ENCODE data around the gene GLP2R.

Gene GLP2R

DNA sequence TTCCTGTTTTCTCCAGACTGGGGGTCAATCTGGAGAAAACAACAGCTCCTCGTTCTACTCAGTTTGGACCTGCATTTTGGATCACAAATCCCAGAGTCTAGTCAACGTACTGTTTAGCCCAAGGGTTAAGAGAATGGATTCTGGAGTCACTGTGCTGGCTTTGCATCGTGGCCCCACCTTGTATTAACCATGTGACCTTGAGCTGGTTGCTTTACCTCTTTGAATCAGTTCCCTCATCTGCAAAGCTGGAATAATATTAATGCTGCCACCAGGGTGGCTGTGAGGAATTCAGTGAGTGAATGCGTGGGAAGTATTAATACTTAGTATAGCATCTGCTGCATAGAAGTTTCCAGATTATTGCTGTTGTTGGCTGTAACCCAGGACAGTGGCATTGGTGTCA lies 23.0 kb upstream of the GLP2R start:
- no peak overlapping the region for H3K4me3 Mint-ChIP-seq
- peaks cover 14% of the 10 kb centered on the region for H3K27me3 Mint-ChIP-seq

GRCh38 chr17:9805769-9806168 lies 20.0 kb upstream of the GLP2R start:
- Mint-ChIP-seq H3K36me3 (ENCODE audit: low read depth) (no peaks in the 10 kb centered on the region), H3K4me1 (ENCODE audit: low read depth) (no peaks in the 10 kb centered on the region), H3K27me3 (peaks cover 10% of the 10 kb centered on the region), H3K9me3 (peaks cover 4% of the 10 kb centered on the region), H3K27ac (no peak overlapping the region), H3K4me3 (no peak overlapping the region)

More for the DNA sequence above, 23.0 kb upstream of the GLP2R start:
- Mint-ChIP-seq H3K27ac (no peak overlapping the region), H3K4me1 (ENCODE audit: low read depth) (no peaks in the 10 kb centered on the region), H3K9me3 (peaks cover 4% of the 10 kb centered on the region), H3K36me3 (ENCODE audit: low read depth) (no peaks in the 10 kb centered on the region)

DNA sequence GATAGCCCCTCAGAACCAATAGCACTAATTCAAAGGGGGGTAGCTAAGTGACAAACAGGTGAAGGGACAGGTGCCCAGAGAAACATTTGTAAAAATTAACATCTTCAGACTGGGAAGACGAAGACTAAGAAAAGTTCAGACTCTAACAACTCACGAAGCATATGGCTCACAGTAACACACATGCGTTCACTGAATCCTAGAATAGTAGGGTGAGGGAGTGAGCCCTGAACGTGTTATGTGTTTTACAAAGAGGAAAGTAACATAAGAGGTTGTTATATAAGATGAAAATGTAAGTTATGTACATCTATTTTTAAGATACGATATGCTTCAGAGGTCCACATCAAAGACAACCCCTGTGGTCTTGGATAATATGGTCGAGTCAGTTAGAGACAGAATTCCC lies 19.0 kb upstream of the GLP2R start:
- H3K27me3 Mint-ChIP-seq = peaks cover 10% of the 10 kb centered on the region
- H3K9me3 Mint-ChIP-seq = peaks cover 4% of the 10 kb centered on the region
- H3K4me3 Mint-ChIP-seq = no peak overlapping the region
- H3K36me3 Mint-ChIP-seq (ENCODE audit: low read depth) = no peaks in the 10 kb centered on the region
- H3K27ac Mint-ChIP-seq = no peak overlapping the region
- H3K4me1 Mint-ChIP-seq (ENCODE audit: low read depth) = no peaks in the 10 kb centered on the region

DNA sequence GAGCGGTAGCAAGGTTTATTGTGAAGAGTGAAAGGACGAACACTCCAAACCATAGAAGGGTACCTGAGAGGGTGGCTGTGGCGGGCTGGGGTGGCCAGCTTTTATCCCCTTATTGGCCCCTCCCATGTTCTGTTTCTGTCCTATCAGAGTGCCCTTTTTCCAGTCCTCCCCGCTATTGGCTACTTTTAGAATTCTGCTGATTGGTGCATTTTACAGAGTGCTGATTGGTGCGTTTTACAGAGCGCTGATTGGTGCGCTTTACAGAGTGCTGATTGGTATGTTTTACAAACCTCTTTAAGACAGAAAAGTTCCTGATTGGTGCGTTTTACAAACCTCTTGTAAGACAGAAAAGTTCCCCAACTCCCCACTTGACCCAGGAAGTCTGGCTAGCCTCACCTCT lies 16.3 kb upstream of the GLP2R start:
- Mint-ChIP-seq H3K36me3 (ENCODE audit: low read depth) (no peaks in the 10 kb centered on the region), H3K27me3 (no peaks in the 10 kb centered on the region), H3K27ac (no peak overlapping the region), H3K4me1 (ENCODE audit: low read depth) (no peaks in the 10 kb centered on the region), H3K4me3 (no peak overlapping the region), H3K9me3 (peaks cover 4% of the 10 kb centered on the region)

DNA sequence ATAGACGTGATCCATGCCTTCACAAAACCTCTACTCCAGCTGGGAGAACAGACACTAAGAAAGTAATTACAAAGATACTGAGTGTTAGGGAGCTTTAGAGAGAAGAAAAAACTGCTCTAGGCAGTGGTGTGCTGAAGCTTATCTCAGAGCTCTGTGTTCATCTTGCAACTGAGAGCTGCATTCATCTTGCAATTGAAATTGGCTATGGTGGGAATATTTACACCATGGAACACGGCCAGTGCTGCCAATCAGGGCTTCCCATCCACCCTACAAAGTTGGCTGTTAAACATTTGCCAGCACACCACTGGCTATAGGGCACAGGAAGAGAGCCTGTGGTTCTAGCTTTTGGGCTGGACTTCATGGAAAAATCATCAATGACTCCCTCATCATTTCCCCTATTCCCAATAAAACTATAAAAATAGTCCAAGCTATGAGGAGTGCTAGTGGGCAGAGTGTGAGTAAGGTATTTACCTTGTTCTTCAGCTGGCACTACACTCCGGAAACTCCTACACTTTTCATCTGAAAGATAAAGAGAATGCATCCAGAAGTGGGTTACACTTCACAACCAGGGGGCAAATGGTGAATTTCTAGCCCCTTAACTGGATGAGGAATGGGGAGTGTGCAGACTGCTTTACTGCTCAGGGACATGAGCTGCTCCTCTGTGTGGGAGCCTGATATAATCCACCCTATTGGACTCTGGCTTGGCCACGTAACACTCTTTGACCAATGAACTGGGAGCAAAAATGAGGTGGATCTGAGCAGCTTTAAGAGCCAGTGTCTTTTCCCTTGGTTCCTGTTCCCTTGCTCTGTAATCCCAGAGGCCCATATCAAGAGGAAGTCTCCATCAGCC lies 15.4 kb upstream of the GLP2R start:
- no peaks in the 10 kb centered on the region for H3K36me3 Mint-ChIP-seq (ENCODE audit: low read depth)
- no peaks in the 10 kb centered on the region for H3K9me3 Mint-ChIP-seq
- no peaks in the 10 kb centered on the region for H3K27me3 Mint-ChIP-seq
- no peak overlapping the region for H3K4me3 Mint-ChIP-seq
- no peak overlapping the region for H3K27ac Mint-ChIP-seq
- H3K4me1 Mint-ChIP-seq (ENCODE audit: low read depth) = no peaks in the 10 kb centered on the region

DNA sequence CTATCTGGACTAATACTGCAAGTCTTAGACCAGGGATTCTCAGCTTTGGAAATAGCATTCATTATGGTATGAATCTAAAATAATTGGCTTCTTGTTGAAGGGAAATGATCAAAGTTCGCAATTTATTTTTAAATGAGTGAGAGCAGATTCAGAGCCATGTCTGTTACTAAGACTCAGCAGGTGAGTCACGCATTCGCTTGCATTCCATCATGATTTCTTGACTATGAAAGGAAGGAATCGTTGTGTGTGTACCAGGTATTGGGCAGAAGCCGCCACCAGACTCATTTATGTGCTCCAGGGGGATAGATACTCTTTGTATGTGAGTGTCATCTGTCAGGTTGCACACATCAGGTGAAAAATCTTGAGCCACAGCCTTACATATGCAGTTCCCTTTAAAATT lies 14.6 kb upstream of the GLP2R start:
- H3K4me1 Mint-ChIP-seq (ENCODE audit: low read depth) = no peaks in the 10 kb centered on the region
- H3K36me3 Mint-ChIP-seq (ENCODE audit: low read depth) = no peaks in the 10 kb centered on the region
- H3K4me3 Mint-ChIP-seq = no peak overlapping the region
- H3K27me3 Mint-ChIP-seq = peaks cover under 1% of the 10 kb centered on the region
- peaks cover under 1% of the 10 kb centered on the region for H3K9me3 Mint-ChIP-seq
- no peak overlapping the region for H3K27ac Mint-ChIP-seq

GRCh38 chr17:9811537-9811936 lies 14.2 kb upstream of the GLP2R start:
- no peak overlapping the region for H3K27ac Mint-ChIP-seq
- peaks cover 5% of the 10 kb centered on the region for H3K9me3 Mint-ChIP-seq
- peaks cover 5% of the 10 kb centered on the region for H3K27me3 Mint-ChIP-seq
- no peak overlapping the region for H3K4me3 Mint-ChIP-seq
- H3K36me3 Mint-ChIP-seq (ENCODE audit: low read depth) = no peaks in the 10 kb centered on the region
- no peaks in the 10 kb centered on the region for H3K4me1 Mint-ChIP-seq (ENCODE audit: low read depth)

- H3K27me3 Mint-ChIP-seq = peaks cover 5% of the 10 kb centered on the region
- H3K9me3 Mint-ChIP-seq = peaks cover 7% of the 10 kb centered on the region
- no peak overlapping the region for H3K27ac Mint-ChIP-seq
- no peak overlapping the region for H3K4me3 Mint-ChIP-seq
- H3K36me3 Mint-ChIP-seq (ENCODE audit: low read depth) = no peaks in the 10 kb centered on the region
- H3K4me1 Mint-ChIP-seq (ENCODE audit: low read depth) = no peaks in the 10 kb centered on the region
These were observed 12.6 kb upstream of the GLP2R start for GRCh38 chr17:9813166-9813565.

GRCh38 chr17:9814337-9814945 lies 11.3 kb upstream of the GLP2R start:
- Mint-ChIP-seq H3K9me3 (peaks cover 7% of the 10 kb centered on the region), H3K4me1 (ENCODE audit: low read depth) (no peaks in the 10 kb centered on the region), H3K27ac (no peak overlapping the region), H3K4me3 (no peak overlapping the region), H3K36me3 (ENCODE audit: low read depth) (no peaks in the 10 kb centered on the region), H3K27me3 (peaks cover 5% of the 10 kb centered on the region)

DNA sequence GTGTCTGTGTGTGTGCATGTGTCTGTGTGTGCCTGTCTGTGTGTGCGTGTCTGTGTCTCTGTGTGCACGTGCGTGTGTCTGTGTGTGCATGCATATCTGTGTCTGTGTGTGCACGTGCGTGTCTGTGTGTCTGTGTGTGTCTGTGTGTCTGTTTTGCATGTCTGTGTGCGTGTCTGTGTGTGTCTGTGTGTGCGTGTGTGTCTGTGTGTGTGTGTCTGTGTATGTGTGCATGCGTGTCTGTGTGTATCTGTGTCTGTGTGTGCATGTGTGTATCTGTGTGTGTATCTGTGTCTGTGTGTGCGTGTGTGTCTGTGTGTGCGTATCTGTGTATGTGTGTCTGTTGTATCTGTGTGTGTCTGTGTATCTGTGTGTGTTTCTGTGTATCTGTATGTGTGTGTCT lies 9.3 kb upstream of the GLP2R start:
- no peak overlapping the region for H3K4me3 Mint-ChIP-seq
- no peak overlapping the region for H3K27ac Mint-ChIP-seq
- H3K4me1 Mint-ChIP-seq (ENCODE audit: low read depth) = no peaks in the 10 kb centered on the region
- H3K9me3 Mint-ChIP-seq = peaks cover 7% of the 10 kb centered on the region
- peaks cover 5% of the 10 kb centered on the region for H3K27me3 Mint-ChIP-seq
- no peaks in the 10 kb centered on the region for H3K36me3 Mint-ChIP-seq (ENCODE audit: low read depth)

- peaks cover 7% of the 10 kb centered on the region for H3K9me3 Mint-ChIP-seq
- no peak overlapping the region for H3K27ac Mint-ChIP-seq
- H3K4me3 Mint-ChIP-seq = no peak overlapping the region
- H3K27me3 Mint-ChIP-seq = peaks cover 5% of the 10 kb centered on the region
- H3K4me1 Mint-ChIP-seq (ENCODE audit: low read depth) = no peaks in the 10 kb centered on the region
- H3K36me3 Mint-ChIP-seq (ENCODE audit: low read depth) = no peaks in the 10 kb centered on the region
These were observed 8.6 kb upstream of the GLP2R start for GRCh38 chr17:9817086-9817485.

GRCh38 chr17:9818760-9819159 lies 7.0 kb upstream of the GLP2R start:
- Mint-ChIP-seq H3K9me3 (peaks cover 7% of the 10 kb centered on the region), H3K4me1 (ENCODE audit: low read depth) (no peaks in the 10 kb centered on the region), H3K36me3 (ENCODE audit: low read depth) (no peaks in the 10 kb centered on the region), H3K27me3 (peaks cover 5% of the 10 kb centered on the region), H3K27ac (no peak overlapping the region), H3K4me3 (no peak overlapping the region)

GRCh38 chr17:9820448-9820847 lies 5.3 kb upstream of the GLP2R start:
- no peaks in the 10 kb centered on the region for H3K36me3 Mint-ChIP-seq (ENCODE audit: low read depth)
- no peaks in the 10 kb centered on the region for H3K4me1 Mint-ChIP-seq (ENCODE audit: low read depth)
- H3K27ac Mint-ChIP-seq = no peak overlapping the region
- H3K4me3 Mint-ChIP-seq = no peak overlapping the region
- peaks cover 7% of the 10 kb centered on the region for H3K9me3 Mint-ChIP-seq
- peaks cover 5% of the 10 kb centered on the region for H3K27me3 Mint-ChIP-seq

DNA sequence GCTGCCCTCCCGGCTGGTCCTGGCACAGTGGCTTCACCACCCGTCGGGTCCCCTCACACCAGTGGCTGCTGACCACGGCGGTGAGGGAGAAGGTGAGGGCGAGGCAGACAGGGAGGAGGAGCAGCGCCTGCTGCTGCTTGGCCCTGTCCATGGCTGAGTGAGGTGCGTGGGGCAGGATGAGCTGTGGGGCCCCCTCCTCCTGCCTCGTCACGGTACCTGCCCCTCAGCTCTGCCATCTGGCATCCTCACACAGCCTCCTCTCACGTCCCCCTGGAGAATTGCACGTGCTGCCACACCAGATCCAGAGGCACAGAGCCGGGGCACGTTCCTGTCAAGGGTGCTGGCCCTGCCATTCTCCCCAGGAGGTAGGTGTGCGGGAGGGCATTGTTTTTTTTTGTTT lies 3.8 kb upstream of the GLP2R start, which contains the start of gene GSG1L2:
GSG1L2 (minus strand) TSS at position 159 of the 400 bp plus-strand sequence; CDS start at position 151, 8 bp downstream.
- Mint-ChIP-seq H3K4me3 (no peak within 1 kb of the TSS), H3K27ac (no peak within 1 kb of the TSS), H3K4me1 (ENCODE audit: low read depth) (no peaks in the 10 kb centered on the region), H3K27me3 (no peaks in the 10 kb centered on the region), H3K9me3 (no peaks in the 10 kb centered on the region), H3K36me3 (ENCODE audit: low read depth) (no peaks in the 10 kb centered on the region)

DNA sequence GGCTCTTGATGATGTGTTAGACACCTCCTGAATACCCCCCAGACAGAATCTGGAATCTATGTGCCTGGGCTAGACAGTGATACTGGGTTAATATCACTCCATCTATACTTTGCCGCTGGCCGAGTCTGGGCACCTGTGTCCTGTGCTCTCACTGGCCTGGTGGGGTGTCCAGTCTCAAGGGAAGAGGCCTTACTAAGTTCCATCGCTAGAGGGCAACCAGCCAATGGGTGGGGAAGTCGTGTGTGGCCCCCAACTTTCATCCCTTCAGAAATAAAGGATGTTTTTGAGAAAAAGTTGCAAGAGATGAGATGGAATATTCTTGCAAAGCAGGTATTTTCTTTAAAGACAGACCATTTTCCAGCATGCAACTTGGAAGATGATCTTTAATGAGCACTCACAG lies 1.6 kb upstream of the GLP2R start:
- H3K9me3 Mint-ChIP-seq = no peaks in the 10 kb centered on the region
- no peak overlapping the region for H3K27ac Mint-ChIP-seq
- H3K27me3 Mint-ChIP-seq = no peaks in the 10 kb centered on the region
- H3K4me3 Mint-ChIP-seq = no peak overlapping the region
- no peaks in the 10 kb centered on the region for H3K36me3 Mint-ChIP-seq (ENCODE audit: low read depth)
- H3K4me1 Mint-ChIP-seq (ENCODE audit: low read depth) = no peaks in the 10 kb centered on the region

All from stimulated activated naive CD8-positive, alpha-beta T cell treated with anti-CD3 and anti-CD28 coated beads, Interleukin-15, Interleukin-2, amounts not matched to agents 100 ng/mL and 50 ng/mL, for 24 hours (primary cell).